D341Med (cell line): ENCODE results near the gene TFCP2.

Source experiments
- DNase-seq: peaks from one replicate; pipeline ENCODE4 v3.0.0; 2012; ENCODE audit warnings: low spot score

Gene TFCP2

DNA sequence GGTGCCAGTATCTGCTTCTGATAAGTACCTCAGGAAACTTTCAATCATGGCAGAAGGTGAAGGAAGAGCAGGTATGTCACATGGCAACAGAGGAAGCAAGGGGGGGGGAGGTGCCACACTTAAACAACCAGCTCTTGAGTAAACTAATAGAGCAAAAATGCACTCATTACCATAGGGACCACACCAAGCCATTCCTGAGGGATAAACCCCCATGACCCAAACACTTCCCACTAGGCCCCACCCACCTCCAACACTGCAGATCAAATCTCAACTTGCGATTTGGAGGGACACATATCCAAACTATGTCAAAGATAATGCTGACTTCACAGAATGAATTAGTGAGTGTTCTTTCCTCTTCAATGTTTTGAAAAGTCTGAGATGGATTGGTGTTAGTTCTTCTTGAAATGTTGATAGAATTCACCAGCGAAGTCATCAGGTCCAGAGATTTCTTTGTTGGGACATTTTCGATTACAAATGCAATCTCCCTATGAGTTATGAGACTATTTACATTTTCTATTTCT lies 16.6 kb downstream of the TFCP2 start:
- no peak for DNase-seq

DNA sequence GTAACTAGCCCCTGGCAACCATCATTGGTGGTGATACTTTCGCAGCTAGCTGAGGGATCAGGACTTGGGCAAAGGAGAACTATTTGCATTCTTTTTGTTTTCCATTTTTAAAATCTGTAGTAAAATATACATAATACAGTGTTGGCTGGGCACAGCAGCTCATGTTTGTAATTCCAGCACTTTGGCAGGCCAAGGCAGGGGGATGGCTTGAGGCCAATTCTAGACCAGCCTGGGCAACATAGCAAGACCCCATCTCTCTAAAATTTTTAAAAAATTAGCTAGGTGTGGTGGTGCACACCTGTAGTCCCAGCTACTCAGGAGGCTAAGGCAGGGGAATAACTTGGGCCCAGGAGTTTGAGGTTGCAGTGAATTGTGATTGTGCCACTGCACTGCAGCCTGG lies 20.0 kb downstream of the TFCP2 start:
- no peak for DNase-seq

DNA sequence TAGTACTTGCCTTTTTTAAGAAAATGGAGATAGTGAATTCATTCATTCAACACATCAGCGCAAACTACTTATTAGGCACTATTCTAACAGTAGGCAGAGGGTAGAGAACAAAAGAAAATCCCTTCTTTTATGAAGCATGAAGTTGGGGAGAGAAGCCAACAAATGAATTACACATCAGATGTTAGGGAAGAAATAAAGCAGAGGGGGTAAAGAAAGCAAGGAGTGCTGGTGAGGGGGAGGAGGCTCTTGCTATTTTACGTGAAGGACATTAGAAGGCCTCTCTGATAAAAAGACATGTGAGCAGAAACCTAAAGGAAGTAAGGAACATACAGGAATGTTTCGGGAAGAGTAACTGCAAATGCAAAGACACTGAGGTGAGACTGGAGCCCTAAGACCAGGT lies 22.2 kb downstream of the TFCP2 start:
- no peak for DNase-seq

DNA sequence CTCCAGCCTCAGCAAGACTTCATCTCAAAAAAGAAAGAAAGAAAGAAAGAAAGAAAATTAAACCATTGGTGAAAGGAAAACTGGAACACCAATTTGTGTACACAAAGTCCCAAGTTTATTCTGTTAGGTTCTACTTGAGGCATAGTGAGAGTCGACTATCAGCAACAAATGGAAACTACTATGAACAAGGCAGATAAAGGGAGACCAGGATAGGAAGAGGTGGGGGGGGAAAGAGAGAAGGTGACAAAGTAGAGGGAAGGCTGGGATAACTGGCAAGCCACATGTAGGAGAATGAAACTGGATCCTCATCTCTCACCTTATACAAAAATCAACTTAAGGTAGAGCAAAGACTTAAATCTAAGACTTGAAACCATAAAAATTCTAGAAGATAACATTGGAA lies 25.6 kb downstream of the TFCP2 start:
- DNase-seq = no peak

DNA sequence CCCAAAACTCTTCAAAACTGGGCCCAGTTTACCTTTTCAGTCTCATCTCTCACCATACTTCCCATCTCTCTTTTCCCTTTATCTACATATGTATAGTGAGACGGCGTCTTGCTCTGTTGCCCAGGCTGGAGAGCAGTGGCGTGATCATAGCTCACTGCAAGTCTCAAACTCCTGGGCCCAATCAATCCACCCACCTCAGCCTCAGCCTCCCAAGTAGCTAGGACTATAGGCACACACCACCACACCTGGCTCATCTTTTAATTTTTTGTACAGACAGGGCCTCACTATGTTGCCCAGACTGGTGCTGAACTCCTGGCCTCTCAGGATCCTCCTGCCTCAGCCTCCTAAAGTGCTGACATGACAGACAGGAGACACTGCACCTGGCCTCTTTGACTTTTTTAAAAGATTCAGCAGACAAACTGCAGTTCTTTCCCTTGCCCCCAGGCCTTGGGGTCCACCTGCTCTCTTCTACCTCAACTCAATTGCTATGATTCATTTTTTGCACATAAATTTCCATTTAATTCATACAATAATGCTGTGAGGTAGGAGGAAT lies 33.6 kb downstream of the TFCP2 start:
- DNase-seq = no peak

DNA sequence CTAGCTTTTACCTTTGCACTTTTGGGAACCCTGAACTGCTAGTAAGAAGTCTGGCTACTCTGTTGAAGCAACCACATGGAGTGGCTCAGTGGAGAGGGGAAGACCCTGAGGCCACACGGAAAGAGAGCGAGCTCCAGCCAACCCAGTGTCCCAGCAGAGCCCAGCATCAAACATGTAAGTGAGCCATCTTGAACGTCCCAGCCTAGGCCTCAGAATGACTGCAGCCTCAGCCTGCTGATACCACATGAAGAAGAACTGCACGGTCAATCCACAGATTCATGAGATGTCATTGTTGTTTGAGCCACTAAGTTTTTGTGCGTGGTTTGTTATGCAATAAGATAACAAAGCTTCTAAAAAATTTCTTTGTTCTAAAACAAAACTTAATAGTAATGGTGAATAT lies 40.2 kb downstream of the TFCP2 start:
- no peak for DNase-seq

DNA sequence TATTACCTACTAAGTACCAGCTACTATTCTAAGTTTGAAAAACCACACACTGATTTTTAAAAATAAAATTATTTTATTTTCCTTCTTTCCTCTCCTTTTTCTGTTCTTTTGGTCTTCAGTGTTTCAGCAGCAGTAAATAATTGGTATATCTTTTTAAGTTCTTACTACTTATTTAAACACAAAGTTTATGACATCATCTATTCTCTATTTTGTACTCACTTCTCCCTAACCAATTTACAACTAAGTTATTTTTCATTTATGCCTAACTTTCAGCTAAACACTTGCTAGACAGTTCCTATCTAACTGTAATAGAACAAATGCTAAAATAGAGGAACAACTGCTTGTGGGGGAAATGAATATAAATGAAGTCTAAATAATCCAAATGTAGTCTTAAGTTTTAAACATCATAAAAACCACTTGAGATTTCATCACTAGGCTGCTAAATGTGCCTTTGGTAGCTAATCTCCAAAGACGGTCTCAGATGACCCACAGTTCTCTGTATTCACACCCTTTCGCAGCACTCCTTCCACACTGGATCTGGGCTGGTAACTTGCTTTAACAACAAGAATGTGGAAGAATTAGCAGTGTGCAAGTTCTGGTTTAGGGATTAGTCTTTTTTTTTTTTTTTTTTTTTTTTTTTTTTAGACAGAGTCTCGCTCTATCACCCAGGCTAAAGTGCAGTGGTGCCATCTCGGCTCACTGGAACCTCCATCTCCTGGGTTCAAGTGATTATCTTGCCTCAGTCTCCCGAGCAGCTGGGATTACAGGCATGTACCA lies 41.0 kb downstream of the TFCP2 start:
- DNase-seq = no peak

DNA sequence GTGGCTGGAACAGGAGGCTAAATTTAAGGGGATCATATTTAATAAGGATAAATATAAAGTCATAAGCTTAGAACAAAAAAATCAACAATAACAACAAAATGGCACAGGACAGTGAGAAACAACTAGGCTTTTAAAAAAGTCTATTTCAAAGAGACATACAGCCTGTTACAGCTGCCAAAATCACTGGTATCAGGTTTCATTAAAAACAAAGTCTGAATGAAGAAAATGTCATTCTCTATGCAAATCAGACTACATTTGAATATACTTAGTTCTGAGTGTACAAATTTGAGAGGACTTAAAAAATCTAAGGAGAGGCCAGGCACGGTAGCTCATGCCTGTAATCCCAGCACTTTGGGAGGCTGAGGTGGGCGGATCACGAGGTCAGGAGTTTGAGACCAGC lies 44.0 kb downstream of the TFCP2 start:
- no peak for DNase-seq

DNA sequence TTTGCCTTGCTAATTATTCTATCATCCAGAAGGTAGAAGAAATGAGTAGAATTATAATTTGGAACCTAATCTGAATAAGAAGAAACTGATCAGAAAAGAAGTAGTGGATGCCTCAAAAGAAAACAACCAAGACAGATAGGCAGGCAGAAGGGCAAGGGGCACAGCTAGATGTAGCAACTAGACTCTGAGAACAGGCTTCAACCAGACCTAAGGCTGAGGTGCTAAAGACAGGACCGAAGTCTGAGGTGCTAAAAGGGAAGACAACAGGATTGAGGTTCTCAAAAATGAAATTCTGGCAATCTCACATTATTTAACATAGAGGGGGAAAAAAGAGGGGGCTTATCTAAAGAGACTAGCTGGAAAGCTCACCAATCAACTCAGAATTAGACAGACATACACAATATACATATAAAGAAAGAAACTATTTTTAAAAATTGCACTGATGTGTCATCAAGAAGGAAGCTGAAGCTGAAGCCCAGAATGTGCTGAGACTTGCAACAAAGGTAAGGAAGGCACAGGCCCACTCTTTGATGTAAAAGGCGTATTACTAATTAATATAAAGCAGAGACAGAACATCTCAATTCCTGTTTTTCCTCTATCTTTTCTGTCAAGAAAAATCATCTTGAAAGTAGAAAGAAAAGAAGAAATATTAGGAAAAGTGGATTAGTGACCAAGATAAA lies 45.7 kb downstream of the TFCP2 start:
- DNase-seq = no peak

DNA sequence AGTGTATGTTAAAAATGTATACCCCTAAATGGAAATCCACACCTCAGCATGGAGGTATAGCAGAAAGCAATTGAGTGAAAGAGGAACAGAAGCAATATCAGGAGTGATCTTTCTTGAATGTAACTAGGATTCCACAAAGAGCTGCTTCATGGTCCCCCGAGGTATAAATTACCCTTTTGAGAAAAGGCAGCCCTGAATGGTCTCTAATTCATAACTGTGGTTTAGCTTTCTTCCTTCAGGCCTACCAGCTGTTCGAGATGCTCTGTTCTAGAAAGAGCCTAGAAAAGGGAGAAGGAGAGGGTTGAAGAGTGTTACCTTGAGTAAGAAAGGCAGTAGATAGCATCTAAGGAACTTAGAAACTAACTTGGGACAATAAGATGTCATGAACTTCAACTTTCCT lies 46.6 kb downstream of the TFCP2 start:
- DNase-seq = no peak

DNA sequence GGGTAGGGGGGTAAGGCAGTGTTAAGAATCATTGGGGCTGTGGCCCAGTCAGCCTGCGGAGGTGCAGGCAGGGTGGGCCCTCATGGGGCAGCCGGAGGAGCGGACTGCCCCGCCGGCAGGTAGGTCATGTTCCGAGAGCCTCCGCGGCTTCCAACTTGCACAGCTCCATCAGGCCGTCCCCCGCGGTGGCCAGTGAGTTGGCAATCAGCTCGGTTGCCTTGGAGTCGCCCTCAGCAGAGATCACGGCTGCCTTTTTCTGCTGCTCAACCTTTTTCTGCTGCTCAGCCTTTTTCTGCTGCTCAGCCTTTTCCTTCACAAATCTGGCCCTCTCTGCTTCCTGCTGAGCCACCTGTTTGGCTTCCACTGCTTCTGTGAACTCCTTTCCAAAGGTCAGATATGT lies 48.4 kb downstream of the TFCP2 start:
- no peak for DNase-seq

DNA sequence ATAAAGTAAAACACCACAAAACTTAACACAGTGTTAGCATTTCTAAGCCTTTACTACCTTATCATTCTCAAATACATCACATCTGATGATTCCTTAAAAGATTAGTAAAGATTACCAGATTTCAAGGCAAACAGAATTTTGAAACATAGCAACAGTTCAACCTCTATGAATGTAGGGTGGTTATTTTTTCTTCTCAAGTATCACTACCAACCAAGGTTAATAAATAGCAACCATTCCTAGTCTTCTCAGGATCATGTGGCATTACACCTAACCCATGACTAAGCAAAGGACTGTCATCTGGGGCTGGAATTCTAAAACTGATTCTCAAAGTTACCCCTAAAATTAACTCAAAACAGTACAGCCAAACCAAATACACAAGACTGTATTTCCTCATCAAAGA lies 50.1 kb downstream of the TFCP2 start:
- DNase-seq = no peak

DNA sequence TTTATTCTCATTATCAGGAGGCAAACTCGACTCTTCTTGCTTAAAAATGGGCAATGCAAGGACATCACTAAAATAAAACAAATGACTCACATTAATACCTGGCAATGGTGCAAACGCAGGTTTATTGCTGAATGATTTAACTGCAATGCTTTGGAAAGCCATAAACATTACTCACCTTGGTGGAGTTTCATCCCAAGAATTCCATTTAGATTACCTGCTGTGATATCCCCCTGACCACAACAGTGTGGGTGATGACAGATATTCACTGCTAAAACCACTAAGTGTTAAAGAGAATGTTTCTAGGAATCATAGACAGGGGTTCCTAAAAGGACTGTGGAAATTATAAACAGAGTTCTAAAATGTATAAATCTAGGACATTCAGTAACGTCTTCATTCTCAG lies 54.2 kb downstream of the TFCP2 start:
- DNase-seq = no peak

DNA sequence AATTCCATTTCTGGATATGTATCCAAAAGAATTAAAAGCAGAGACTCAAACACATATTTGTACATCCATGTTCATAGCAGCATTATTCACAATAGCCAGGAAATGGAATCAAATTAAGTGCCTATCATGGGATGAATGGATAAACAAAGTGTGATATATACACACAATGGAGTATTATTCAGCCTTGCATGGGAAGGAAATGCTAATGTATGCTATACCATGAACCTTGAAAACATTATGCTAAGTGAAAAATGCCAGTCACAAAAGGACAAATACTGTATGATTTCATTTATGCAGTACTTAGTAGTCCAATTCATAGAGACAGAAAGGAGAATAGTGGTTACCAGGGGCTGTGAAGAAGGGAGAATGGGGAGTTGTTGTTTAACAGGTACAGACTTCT lies 57.4 kb downstream of the TFCP2 start:
- DNase-seq = no peak

DNA sequence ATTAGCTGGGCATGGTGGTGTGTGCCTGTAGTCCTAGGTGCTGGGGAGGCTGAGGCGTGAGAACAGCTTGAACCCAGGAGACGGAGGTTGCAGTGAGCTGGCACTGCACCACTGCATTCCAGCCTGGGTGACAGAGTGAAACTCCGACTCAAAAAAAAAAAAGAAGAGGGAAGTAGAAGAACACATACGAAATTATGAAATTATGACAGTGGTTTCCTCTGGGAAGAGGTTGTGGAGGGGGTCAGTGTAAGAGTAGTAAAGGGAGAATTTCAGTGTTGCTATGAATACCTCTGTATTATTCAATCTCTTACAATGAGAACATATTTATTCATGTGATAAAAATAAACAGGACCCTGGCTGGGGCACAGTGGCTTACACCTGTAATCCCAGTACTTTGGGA lies 64.8 kb downstream of the TFCP2 start:
- DNase-seq = no peak

DNA sequence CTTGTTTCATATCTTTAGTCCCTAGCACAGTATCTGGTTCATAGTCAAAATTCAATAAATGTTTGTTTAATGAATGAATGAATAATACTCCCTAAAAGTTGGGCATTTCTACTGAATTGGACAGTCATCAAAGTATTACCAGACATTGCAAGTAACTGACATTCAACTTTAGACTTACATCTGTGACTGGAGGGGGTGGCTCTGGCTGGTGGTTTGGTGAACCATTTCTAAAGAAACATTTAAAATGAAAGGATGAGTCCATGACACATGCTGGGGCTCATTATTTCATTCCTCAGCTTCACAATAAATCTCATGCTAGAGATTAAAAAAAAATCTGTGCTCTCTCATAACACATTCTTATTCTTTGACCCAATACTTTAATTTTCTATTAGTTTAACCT lies 69.0 kb downstream of the TFCP2 start:
- DNase-seq = no peak

DNA sequence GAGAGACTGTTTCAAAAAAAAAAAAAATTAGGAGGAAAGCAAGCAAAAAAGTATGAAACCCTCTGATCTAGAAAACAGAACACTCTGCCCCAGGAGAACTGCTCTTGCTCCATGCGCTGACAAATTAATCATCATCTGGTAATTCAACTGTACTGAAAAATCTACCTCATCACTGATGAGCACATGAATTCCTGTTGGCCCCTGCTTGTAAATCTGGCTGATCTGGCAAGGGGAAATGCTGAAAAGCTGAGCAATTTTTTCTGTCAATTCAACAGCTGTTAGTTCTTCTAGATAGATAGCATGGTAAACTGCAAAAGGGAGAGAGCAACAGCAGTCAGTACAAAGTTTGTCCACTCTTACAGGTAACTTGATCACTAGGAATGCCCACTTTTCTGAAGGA lies 74.3 kb downstream of the TFCP2 start:
- no peak for DNase-seq

DNA sequence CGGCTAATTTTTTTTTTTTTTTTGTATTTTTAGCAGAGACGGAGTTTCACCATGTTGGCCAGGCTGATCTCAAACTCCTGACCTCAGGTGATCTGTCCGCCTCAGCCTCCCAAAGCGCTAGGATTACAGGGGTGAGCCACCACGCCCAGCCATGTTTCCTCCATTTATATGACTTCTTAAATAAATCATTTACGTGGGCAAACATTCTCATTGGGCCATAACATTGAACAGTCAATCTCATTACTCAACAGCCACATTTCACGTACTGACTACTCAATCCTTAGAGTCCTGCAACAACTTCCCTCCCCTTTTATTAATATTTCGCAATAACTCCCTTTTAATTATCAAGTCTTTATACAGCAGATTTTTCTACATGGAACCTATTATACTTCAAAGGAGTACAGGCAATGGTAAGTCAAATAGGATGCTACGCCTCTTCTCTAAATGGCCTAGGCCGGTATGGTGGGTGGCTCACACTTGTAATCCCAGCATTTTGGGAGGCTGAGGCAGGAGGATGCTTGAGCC lies 82.2 kb downstream of the TFCP2 start:
- DNase-seq = no peak

DNA sequence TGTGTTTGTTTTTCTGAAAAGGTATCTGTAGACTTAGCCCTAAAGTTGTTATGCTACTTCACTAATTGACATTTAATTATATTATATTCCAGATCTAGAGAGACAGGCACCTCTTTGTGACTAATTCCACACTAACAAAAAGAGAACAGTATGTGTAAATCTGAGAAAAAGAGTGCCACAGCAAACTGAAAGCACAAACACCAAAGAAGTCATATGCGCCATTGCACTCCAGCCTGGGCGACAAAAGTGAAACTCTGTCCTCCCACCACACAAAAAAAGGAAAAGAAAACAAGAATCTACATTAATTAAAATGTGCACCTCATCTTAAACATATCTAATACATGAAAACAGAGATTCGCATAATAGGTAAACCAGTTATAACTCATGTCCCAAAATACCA lies 85.1 kb downstream of the TFCP2 start:
- DNase-seq = no peak

DNA sequence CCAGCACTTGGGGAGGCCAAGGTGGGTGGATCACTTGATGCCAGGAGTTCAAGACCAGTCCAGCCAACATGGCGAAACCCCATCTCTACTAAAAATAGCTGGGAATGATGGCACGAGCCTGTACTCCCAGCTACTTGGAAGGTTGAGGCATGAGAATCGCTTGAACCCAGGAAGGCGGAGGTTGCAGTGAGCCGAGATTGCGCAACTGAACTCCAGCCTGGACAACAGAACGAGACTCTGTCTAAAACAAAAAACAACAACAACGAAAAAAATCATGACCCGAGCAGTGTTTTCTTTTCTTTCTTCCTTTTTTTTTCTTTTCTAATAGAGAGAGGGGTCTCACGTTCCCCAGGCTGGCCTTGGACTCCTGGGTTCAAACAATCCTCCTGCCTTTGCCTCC lies 86.0 kb downstream of the TFCP2 start:
- DNase-seq = no peak

DNA sequence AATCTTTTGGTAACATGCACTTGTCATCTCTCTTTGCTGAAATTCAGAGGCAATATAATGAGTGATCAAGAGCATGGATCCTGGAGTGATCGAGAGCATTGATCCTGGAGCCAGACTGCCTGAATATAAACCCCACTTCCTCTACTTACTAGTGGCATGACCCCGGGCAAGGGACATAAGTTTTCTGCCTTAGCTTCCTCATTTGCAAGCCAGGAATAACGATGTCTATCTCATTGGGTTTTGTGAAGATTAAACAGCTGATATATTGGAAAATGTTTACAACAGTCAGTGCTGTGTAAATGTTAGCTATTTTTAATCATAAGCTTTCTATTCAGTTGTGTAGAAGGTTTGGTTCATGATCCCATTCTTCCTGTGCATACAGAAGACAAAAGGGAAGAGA lies 87.2 kb downstream of the TFCP2 start:
- no peak for DNase-seq

DNA sequence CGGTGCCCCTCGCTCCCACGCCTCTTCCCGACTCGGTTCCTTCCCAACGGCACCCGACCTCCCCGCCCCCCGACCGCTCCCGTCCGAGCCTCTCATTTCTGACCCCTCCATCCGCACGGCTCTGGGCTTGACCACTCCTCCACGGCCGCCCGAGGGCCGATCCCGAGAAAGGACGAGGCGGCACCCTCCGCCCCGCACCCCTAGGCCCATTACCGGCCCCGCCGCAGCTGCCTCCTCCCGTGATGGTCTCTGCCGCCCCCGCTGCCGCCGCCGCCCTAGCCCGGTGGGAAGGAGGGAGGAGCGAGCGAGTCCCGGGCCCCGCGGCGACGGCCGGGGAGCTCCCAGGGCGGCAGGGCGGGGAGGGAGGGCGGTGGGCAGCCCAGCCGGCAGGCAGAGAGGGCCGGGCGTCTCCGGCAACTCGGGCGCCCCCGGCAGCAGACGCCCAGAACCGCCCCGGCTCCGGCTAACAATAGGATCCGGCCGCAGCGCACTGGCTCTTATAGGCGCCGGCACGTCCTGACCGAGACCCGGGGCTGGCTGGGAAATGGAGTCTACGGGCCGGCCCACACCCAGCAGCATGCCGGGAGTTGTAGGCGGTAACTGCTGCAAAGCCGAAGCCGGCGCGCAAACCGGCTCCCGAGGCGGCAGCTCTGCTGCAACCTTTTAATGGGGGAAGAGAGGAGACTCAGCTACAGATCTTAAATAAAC lies 89.7 kb downstream of the TFCP2 start, which contains the start of gene CSRNP2:
CSRNP2 (minus strand) TSS at position 471 of the 708 bp plus-strand sequence. CDS start 7,035 bp downstream, outside the sequence.
- peak; percentile 99 for DNase-seq
